Measurements from ENCODE around the gene RHBDD3. TPM values are rescaled to one million over a fixed set of nuclear protein-coding genes. Genes with fewer than 3 reads are reported as not detected.
A peak's percentile ranks its signal among the peaks of the same experiment; 100 is the strongest.
"Not testable (repeated sequence)": the region's sequence is repeated elsewhere in the genome, so short reads cannot be mapped to it uniquely, and the experiment has no call there.

Gene RHBDD3
- polyA plus RNA-seq, 3 donors, result 4.0 to 11.1 (median 4.8) TPM

DNA sequence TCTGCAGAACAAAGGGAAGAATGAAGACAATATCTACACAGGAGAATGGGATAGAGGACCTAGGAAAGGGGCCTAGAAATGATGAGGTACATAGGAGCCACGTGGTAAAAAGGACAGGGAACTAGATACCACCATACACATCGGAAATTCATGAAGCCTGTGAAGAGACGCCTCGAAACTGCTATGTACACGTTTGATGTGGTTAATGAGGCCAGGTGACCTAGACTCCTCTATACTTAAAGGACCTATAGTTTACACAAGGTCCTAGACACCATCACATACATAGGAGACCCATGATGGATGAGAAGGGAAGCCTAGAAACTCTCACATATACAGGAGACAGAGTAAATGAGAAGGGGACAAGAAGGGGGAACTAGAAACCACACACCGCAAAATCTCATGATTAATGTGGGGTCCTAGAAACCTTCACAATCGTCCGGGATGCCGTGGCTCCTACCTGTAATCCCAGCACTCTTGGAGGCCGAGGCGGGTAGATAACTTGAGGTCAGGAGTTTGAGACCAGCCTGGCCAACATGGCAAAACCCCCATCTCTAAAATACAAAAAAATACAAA lies 23.8 kb downstream of the RHBDD3 start:
- no peak overlapping the region for H3K27ac ChIP-seq (ENCODE audit: low read depth in 1 of 2, low read length in 2 of 2)
- Mint-ChIP-seq H3K36me3 (no peaks in the 10 kb centered on the region), H3K27ac (no peak overlapping the region), H3K27me3 (ENCODE audit: low read depth in 3 of 3) (peaks cover 0 to 4% (median 0%) of the 10 kb centered on the region in 3 donors), H3K4me3 (no peak overlapping the region), H3K4me1 (no peaks in the 10 kb centered on the region), H3K9me3 (peaks cover 7 to 30% (median 20%) of the 10 kb centered on the region in 7 donors)
- intact Hi-C loops (cut with micrococcal nuclease), result loop anchor here (2.0 to 10.0 kb wide), 2 partner anchors 639 to 643 kb away; no protein-coding TSS in a partner anchor
- H2AFZ ChIP-seq (ENCODE audit: insufficient read depth, low read depth, low read length, poor library complexity, severe bottlenecking), result no peak overlapping the region
- H3K9me3 ChIP-seq (replicated peaks in 1 of 2; ENCODE audit: control insufficient read depth in 1 of 2, insufficient read depth in 1 of 2, low read length in 2 of 2), result peaks cover 0 to 7% of the 10 kb centered on the region in 2 donors
- no peak overlapping the region for H3K4me2 ChIP-seq (replicated peaks; ENCODE audit: extremely low read depth, low read length, poor library complexity, severe bottlenecking)
- no peaks in the 10 kb centered on the region for H3K79me2 ChIP-seq (ENCODE audit: insufficient read depth, low read length)
- H3K9ac ChIP-seq (ENCODE audit: insufficient read depth, low read length, poor library complexity, severe bottlenecking), result no peak overlapping the region
- no CpG with 5 or more reads among the region's 11 CpGs for WGBS (ENCODE audit: insufficient coverage)
- no peak overlapping the region for H3K4me3 ChIP-seq (replicated peaks in 1 of 3; ENCODE audit: low read depth in 2 of 3, low read length in 3 of 3)
- no peak for DNase-seq
- no peaks in the 10 kb centered on the region for H3K27me3 ChIP-seq (ENCODE audit: control insufficient read depth in 2 of 2, insufficient read depth in 2 of 2, low read length in 2 of 2)
- TF ChIP-seq, protein P1, sequence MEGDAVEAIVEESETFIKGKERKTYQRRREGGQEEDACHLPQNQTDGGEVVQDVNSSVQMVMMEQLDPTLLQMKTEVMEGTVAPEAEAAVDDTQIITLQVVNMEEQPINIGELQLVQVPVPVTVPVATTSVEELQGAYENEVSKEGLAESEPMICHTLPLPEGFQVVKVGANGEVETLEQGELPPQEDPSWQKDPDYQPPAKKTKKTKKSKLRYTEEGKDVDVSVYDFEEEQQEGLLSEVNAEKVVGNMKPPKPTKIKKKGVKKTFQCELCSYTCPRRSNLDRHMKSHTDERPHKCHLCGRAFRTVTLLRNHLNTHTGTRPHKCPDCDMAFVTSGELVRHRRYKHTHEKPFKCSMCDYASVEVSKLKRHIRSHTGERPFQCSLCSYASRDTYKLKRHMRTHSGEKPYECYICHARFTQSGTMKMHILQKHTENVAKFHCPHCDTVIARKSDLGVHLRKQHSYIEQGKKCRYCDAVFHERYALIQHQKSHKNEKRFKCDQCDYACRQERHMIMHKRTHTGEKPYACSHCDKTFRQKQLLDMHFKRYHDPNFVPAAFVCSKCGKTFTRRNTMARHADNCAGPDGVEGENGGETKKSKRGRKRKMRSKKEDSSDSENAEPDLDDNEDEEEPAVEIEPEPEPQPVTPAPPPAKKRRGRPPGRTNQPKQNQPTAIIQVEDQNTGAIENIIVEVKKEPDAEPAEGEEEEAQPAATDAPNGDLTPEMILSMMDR (IDR thresholded peaks at IDR 0.05), result no peak
- H3K4me1 ChIP-seq (ENCODE audit: control insufficient read depth in 1 of 2, insufficient read depth in 2 of 2, low read length in 2 of 2), result no peaks in the 10 kb centered on the region
- H4K20me1 ChIP-seq (ENCODE audit: insufficient read depth, low read length), result no peaks in the 10 kb centered on the region
- H3K36me3 ChIP-seq (replicated peaks in 1 of 2; ENCODE audit: control insufficient read depth in 1 of 2, insufficient read depth in 2 of 2, low read length in 2 of 2), result no peaks in the 10 kb centered on the region

DNA sequence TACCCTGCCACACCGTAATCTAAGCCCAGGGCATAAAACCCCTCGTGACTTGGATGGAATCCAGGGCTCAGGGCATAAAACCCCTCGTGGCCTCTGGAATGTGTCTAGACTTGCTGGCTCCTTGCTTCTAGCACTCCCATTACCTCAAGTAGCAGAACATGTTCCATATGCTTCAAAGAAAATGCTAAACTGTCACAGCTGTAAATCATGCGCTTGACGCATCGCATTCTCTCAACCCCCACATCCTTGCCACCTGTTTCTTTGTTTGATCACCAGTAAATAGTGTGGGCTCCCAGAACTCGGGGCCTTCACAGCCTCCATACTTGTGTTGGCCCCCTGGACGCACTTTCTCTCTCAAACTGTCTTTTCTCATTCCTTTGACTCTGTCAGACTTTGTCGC lies 27.3 kb downstream of the RHBDD3 start:
- H3K4me2 ChIP-seq (replicated peaks; ENCODE audit: extremely low read depth, low read length, poor library complexity, severe bottlenecking); H3K27me3 Mint-ChIP-seq (ENCODE audit: low read depth in 3 of 3): not testable (repeated sequence)

More for the DNA sequence above, 27.3 kb downstream of the RHBDD3 start:
- H3K9ac ChIP-seq (ENCODE audit: insufficient read depth, low read length, poor library complexity, severe bottlenecking); DNase-seq; H3K36me3 Mint-ChIP-seq; H3K4me1 Mint-ChIP-seq; H3K36me3 ChIP-seq (replicated peaks in 1 of 2; ENCODE audit: control insufficient read depth in 1 of 2, insufficient read depth in 2 of 2, low read length in 2 of 2); H3K9me3 ChIP-seq (replicated peaks in 1 of 2; ENCODE audit: control insufficient read depth in 1 of 2, insufficient read depth in 1 of 2, low read length in 2 of 2); H3K79me2 ChIP-seq (ENCODE audit: insufficient read depth, low read length); H3K27ac ChIP-seq (ENCODE audit: low read depth in 1 of 2, low read length in 2 of 2); H3K4me3 Mint-ChIP-seq; H3K4me3 ChIP-seq (replicated peaks in 1 of 3; ENCODE audit: low read depth in 2 of 3, low read length in 3 of 3); H3K27me3 ChIP-seq (ENCODE audit: control insufficient read depth in 2 of 2, insufficient read depth in 2 of 2, low read length in 2 of 2); H2AFZ ChIP-seq (ENCODE audit: insufficient read depth, low read depth, low read length, poor library complexity, severe bottlenecking); H3K4me1 ChIP-seq (ENCODE audit: control insufficient read depth in 1 of 2, insufficient read depth in 2 of 2, low read length in 2 of 2); H4K20me1 ChIP-seq (ENCODE audit: insufficient read depth, low read length): not testable (repeated sequence)
- WGBS (ENCODE audit: insufficient coverage), result 100% methylated on average over 1 of the region's 9 CpGs
- Mint-ChIP-seq H3K9me3 (peaks cover 7 to 30% (median 20%) of the 10 kb centered on the region in 7 donors), H3K27ac (peak overlapping the region in 1 of 7 donors; percentile 50)
- intact Hi-C loops (cut with micrococcal nuclease), result loop anchor here in 1 of 2 donors (10.0 kb wide), 1 partner anchor 636 kb away; no protein-coding TSS in a partner anchor

Data from CD14-positive monocyte (primary cell).